ENCODE data around the gene SRRM5. TPM values are rescaled to one million over a fixed set of nuclear protein-coding genes. Genes with fewer than 3 reads are reported as not detected.
"Not testable (repeated sequence)": the region's sequence is repeated elsewhere in the genome, so short reads cannot be mapped to it uniquely, and the experiment has no call there.

Gene SRRM5
- total RNA-seq, 1 experiment from 2014 or later, result 1.0 TPM

DNA sequence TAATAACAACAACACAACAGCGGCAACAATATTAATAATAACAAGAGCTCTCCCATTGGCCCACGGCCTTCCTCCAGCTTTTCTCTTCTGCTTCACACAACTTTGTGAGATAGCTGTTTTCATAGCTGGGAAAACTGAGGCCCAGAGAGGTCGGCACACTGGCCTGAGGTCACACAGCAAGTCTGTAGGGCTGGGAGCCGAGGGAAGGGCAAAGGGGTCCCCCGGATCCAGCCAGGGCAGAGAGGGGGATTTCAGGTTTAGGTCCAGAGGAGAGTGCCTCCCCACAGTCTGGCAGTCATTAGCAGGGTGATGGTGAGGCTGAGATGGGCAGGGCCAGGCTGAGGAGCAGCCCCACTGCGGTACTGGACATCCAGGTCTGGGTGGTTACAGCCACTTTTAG is 36.7 kb downstream of the SRRM5 start:
- Histone ChIP-seq H3K36me3 (ENCODE audit: control insufficient read depth, insufficient read depth, low read length) (no peaks in the 10 kb centered on the region), H3K4me1 (no peaks in the 10 kb centered on the region), H3K4me3 (ENCODE audit: low read depth, low read length) (no peak overlapping the region), H3K9me3 (no peaks in the 10 kb centered on the region), H3K27me3 (replicated peaks; ENCODE audit: control insufficient read depth, insufficient read depth, low read length) (no peaks in the 10 kb centered on the region)
- ChIA-PET CTCF (no interaction called here), POLR2A (no interaction called here)
- Mint-ChIP-seq H3K36me3 (ENCODE audit: insufficient read depth, unreplicated experiment) (no peaks in the 10 kb centered on the region), H3K4me3 (ENCODE audit: unreplicated experiment) (no peak overlapping the region), H3K4me1 (ENCODE audit: low read depth, unreplicated experiment) (no peaks in the 10 kb centered on the region), H3K9me3 (ENCODE audit: unreplicated experiment) (peaks cover 7% of the 10 kb centered on the region), H3K27me3 (ENCODE audit: insufficient read depth, unreplicated experiment) (peaks cover 3% of the 10 kb centered on the region), H3K27ac (ENCODE audit: unreplicated experiment) (no peak overlapping the region)
- no TSS peak for BruUV-seq (replicated peaks)
- intact Hi-C loops (cut with micrococcal nuclease; ENCODE audit: unreplicated experiment), result no loop called here
- TF ChIP-seq CTCF (IDR thresholded peaks at IDR 0.05; ENCODE audit: insufficient read depth in 1 of 2, low read depth in 1 of 2, low read length in 1 of 2, severe bottlenecking in 1 of 2, unreplicated experiment in 1 of 2), result no peak
- DNase-seq, result no peak

DNA sequence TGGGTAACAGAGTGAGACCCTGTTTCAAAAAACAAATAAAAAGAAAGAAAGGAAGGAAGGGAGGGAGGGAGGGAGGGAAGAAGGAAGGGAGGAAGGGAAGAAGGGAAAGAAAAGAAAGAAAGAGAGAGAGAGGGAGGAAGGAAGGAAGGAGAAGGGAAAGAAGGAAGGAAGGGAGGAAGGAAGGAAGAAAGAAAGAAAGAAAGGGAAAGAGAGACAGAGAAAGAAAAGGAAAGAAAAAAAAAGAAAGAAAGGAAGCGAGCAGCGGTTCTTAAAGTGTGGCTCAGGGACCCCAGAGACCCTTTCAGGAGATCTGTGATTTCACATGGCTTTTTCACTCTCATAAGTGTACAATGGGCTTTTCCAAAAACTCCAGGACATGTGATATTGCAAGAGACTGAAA is 37.6 kb downstream of the SRRM5 start:
- DNase-seq, result no peak
- CTCF ChIA-PET, result no interaction called here
- intact Hi-C loops (cut with micrococcal nuclease; ENCODE audit: unreplicated experiment), result no loop called here
- Histone ChIP-seq H3K36me3 (ENCODE audit: control insufficient read depth, insufficient read depth, low read length) (no peaks in the 10 kb centered on the region), H3K4me1 (no peaks in the 10 kb centered on the region), H3K4me3 (ENCODE audit: low read depth, low read length) (no peak overlapping the region), H3K27me3 (replicated peaks; ENCODE audit: control insufficient read depth, insufficient read depth, low read length) (no peaks in the 10 kb centered on the region), H3K9me3 (no peaks in the 10 kb centered on the region)
- Mint-ChIP-seq H3K4me1 (ENCODE audit: low read depth, unreplicated experiment) (no peaks in the 10 kb centered on the region), H3K36me3 (ENCODE audit: insufficient read depth, unreplicated experiment) (no peaks in the 10 kb centered on the region), H3K27ac (ENCODE audit: unreplicated experiment) (no peak overlapping the region), H3K4me3 (ENCODE audit: unreplicated experiment) (no peak overlapping the region), H3K27me3 (ENCODE audit: insufficient read depth, unreplicated experiment) (no peaks in the 10 kb centered on the region), H3K9me3 (ENCODE audit: unreplicated experiment) (peaks cover 4% of the 10 kb centered on the region)
- TF ChIP-seq CTCF (IDR thresholded peaks at IDR 0.05; ENCODE audit: insufficient read depth in 1 of 2, low read depth in 1 of 2, low read length in 1 of 2, severe bottlenecking in 1 of 2, unreplicated experiment in 1 of 2), result no peak
- POLR2A ChIA-PET, result no interaction called here
- no TSS peak for BruUV-seq (replicated peaks)

GRCh38 chr19:43650276-43650675 is 38.4 kb downstream of the SRRM5 start:
- DNase-seq; H3K27me3 ChIP-seq (replicated peaks; ENCODE audit: control insufficient read depth, insufficient read depth, low read length); BruUV-seq (replicated peaks); H3K9me3 ChIP-seq; H3K4me3 Mint-ChIP-seq (ENCODE audit: unreplicated experiment); H3K4me3 ChIP-seq (ENCODE audit: low read depth, low read length); H3K36me3 Mint-ChIP-seq (ENCODE audit: insufficient read depth, unreplicated experiment); H3K27ac Mint-ChIP-seq (ENCODE audit: unreplicated experiment); CTCF ChIA-PET; H3K27me3 Mint-ChIP-seq (ENCODE audit: insufficient read depth, unreplicated experiment); H3K36me3 ChIP-seq (ENCODE audit: control insufficient read depth, insufficient read depth, low read length); H3K4me1 ChIP-seq; H3K9me3 Mint-ChIP-seq (ENCODE audit: unreplicated experiment); POLR2A ChIA-PET; H3K4me1 Mint-ChIP-seq (ENCODE audit: low read depth, unreplicated experiment): not testable (repeated sequence)
- intact Hi-C loops (cut with micrococcal nuclease; ENCODE audit: unreplicated experiment), result loop anchor here (10.0 kb wide), 2 partner anchors 115 to 205 kb away; partner anchors contain the start of gene ZNF575

Data from Caco-2 (cell line).